ENCODE measurements around the gene ASIC1. TPM values are rescaled to one million over a fixed set of nuclear protein-coding genes. Genes with fewer than 3 reads are reported as not detected.

The ASIC1 gene
- total RNA-seq, 2 donors from 2014 or later = 4.2 to 5.2 TPM

- H3K27me3 ChIP-seq (ENCODE audit: control insufficient read depth, insufficient read depth, low read length, poor library complexity, severe bottlenecking) = no peaks in the 10 kb centered on the region
- H3K27ac ChIP-seq (ENCODE audit: low read depth, low read length) = peak overlapping the region; percentile 85
- WGBS, 2 experiments (ENCODE audit: insufficient coverage in 1 of 2, insufficient read length in 1 of 2) = 28 to 31% methylated on average over 18 to 26 of the region's 26 CpGs
- peaks cover 18% of the 10 kb centered on the region for H3K4me1 ChIP-seq (ENCODE audit: control insufficient read depth, insufficient read depth, low read length)
- no peak for DNase-seq
- Mint-ChIP-seq H3K27me3 (ENCODE audit: insufficient read depth) (no peaks in the 10 kb centered on the region), H3K4me3 (peak overlapping the region; percentile 92), H3K36me3 (ENCODE audit: low read depth) (peaks cover 16% of the 10 kb centered on the region), H3K9me3 (no peaks in the 10 kb centered on the region), H3K4me1 (peaks cover 20% of the 10 kb centered on the region), H3K27ac (peak overlapping the region; percentile 97)
- H3K9ac ChIP-seq (ENCODE audit: extremely low read depth, low read length, poor library complexity, severe bottlenecking) = peak overlapping the region; percentile 87
- peaks cover 5% of the 10 kb centered on the region for H3K36me3 ChIP-seq (ENCODE audit: control insufficient read depth, insufficient read depth, low read length)
- no peaks in the 10 kb centered on the region for H3K9me3 ChIP-seq (ENCODE audit: control insufficient read depth, low read length)
- peak overlapping the region; percentile 99 for H3K4me3 ChIP-seq (ENCODE audit: low read length)
- TF ChIP-seq, protein P1, sequence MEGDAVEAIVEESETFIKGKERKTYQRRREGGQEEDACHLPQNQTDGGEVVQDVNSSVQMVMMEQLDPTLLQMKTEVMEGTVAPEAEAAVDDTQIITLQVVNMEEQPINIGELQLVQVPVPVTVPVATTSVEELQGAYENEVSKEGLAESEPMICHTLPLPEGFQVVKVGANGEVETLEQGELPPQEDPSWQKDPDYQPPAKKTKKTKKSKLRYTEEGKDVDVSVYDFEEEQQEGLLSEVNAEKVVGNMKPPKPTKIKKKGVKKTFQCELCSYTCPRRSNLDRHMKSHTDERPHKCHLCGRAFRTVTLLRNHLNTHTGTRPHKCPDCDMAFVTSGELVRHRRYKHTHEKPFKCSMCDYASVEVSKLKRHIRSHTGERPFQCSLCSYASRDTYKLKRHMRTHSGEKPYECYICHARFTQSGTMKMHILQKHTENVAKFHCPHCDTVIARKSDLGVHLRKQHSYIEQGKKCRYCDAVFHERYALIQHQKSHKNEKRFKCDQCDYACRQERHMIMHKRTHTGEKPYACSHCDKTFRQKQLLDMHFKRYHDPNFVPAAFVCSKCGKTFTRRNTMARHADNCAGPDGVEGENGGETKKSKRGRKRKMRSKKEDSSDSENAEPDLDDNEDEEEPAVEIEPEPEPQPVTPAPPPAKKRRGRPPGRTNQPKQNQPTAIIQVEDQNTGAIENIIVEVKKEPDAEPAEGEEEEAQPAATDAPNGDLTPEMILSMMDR (conservative IDR thresholded peaks at IDR 0.05) = no peak
Observed at GRCh38 chr12:50112456-50113218, 55.2 kb downstream of the ASIC1 start.

DNA sequence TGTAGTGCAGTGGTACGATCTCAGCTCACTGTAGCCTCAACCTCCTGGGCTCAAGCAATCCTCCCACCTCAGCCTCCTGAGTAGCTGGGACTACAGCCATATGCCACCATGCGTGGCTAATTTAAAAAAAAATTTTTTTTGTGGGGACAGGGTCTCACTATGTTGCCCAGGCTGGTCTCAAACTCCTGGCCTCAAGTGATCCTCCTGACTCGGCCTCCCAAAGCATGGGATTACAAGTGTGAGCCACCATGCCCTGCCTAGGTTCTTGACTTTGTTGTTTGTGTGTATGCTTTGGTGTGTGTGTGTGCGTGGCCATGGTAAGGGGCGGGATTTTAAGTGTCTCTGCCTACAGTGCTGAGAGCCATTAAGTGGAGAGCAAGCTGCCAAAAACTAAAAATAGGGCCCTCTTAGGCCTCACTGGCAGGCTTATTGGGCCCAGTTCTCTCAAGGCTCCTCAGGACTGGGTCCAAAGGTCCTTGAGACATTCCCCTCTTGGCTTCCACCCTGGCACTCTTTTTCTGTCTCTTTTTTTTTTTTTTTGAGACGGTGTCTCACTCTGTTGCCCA lies 59.7 kb downstream of the ASIC1 start:
- Histone ChIP-seq H3K27ac (ENCODE audit: low read depth, low read length) (no peak overlapping the region), H3K27me3 (ENCODE audit: control insufficient read depth, insufficient read depth, low read length, poor library complexity, severe bottlenecking) (no peaks in the 10 kb centered on the region), H3K36me3 (ENCODE audit: control insufficient read depth, insufficient read depth, low read length) (peaks cover 10% of the 10 kb centered on the region), H3K9ac (ENCODE audit: extremely low read depth, low read length, poor library complexity, severe bottlenecking) (no peak overlapping the region), H3K9me3 (ENCODE audit: control insufficient read depth, low read length) (no peaks in the 10 kb centered on the region), H3K4me3 (ENCODE audit: low read length) (no peak overlapping the region), H3K4me1 (ENCODE audit: control insufficient read depth, insufficient read depth, low read length) (no peaks in the 10 kb centered on the region)
- peaks cover 26% of the 10 kb centered on the region for H3K36me3 Mint-ChIP-seq (ENCODE audit: low read depth)
- no peak overlapping the region for H3K4me3 Mint-ChIP-seq
- H3K4me1 Mint-ChIP-seq = peaks cover 7% of the 10 kb centered on the region
- H3K9me3 Mint-ChIP-seq = no peaks in the 10 kb centered on the region
- H3K27me3 Mint-ChIP-seq (ENCODE audit: insufficient read depth) = no peaks in the 10 kb centered on the region
- H3K27ac Mint-ChIP-seq = no peak overlapping the region
- no peak for DNase-seq
- TF ChIP-seq, protein P1 (conservative IDR thresholded peaks at IDR 0.05) = no peak
- 91 to 94% methylated on average over 3 to 6 of the region's 6 CpGs for WGBS, 2 experiments (ENCODE audit: insufficient coverage in 1 of 2, insufficient read length in 1 of 2)

DNA sequence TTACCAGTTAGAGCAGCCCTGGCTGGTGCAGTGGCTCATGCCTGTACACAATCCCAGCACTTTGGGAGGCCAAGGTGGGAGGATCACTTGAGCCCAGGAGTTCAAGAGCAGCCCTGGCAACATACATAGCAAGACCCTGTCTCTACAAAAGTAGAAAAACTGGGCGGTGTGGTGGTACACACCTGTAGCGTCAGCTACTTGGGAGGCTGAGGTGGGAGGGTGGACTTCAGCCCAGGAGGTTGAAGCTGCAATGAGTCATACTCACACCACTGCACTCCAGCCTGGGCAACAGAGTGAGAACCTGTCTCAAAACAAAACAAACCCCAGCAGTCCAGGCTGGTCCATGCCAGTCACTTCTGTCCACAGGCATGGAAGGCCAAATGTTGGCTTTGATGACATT lies 62.0 kb downstream of the ASIC1 start:
- peaks cover 34% of the 10 kb centered on the region for H3K36me3 Mint-ChIP-seq (ENCODE audit: low read depth)
- no peaks in the 10 kb centered on the region for H3K4me1 Mint-ChIP-seq
- no peak overlapping the region for H3K4me3 Mint-ChIP-seq
- Histone ChIP-seq H3K9me3 (ENCODE audit: control insufficient read depth, low read length) (no peaks in the 10 kb centered on the region), H3K4me3 (ENCODE audit: low read length) (no peak overlapping the region), H3K27me3 (ENCODE audit: control insufficient read depth, insufficient read depth, low read length, poor library complexity, severe bottlenecking) (no peaks in the 10 kb centered on the region), H3K36me3 (ENCODE audit: control insufficient read depth, insufficient read depth, low read length) (peaks cover 10% of the 10 kb centered on the region), H3K27ac (ENCODE audit: low read depth, low read length) (no peak overlapping the region), H3K9ac (ENCODE audit: extremely low read depth, low read length, poor library complexity, severe bottlenecking) (no peak overlapping the region), H3K4me1 (ENCODE audit: control insufficient read depth, insufficient read depth, low read length) (no peaks in the 10 kb centered on the region)
- H3K27ac Mint-ChIP-seq = no peak overlapping the region
- no peaks in the 10 kb centered on the region for H3K27me3 Mint-ChIP-seq (ENCODE audit: insufficient read depth)
- TF ChIP-seq, protein P1 (conservative IDR thresholded peaks at IDR 0.05) = no peak
- WGBS, 2 experiments (ENCODE audit: insufficient coverage in 1 of 2, insufficient read length in 1 of 2) = 100% methylated on average over 2 of the region's 2 CpGs; no CpG with 5 or more reads in 1 of the 2 experiments
- no peak for DNase-seq
- H3K9me3 Mint-ChIP-seq = no peaks in the 10 kb centered on the region
